ENCODE data around the gene BCAR3. TPM values are rescaled to one million over a fixed set of nuclear protein-coding genes. Genes with fewer than 3 reads are reported as not detected.

Gene BCAR3
- polyA plus RNA-seq, 2 of the 4 experiments (the other 2 are of a cell fraction): 31.6 to 33.4 TPM

DNA sequence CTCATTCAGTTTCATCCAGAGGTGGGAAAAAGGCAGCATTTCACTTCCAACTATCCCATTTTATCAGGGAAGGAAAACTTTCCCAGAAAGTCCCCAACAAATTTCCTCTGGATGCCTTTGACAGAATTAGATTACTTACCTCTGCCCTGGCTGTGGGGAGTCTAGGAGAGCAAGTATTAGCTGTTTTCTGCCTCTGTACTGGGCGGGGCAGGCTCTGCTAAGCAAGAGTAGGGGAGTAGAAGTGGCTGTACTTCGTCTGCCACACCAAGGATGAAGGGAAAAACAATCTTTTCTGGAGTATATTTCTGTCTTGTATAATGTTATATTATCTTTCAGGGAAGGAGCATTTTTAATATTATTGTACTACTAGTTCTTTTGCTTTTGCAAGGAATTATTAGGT, 155.2 kb downstream of the BCAR3 start:
- no peak for FAIRE-seq
- Histone ChIP-seq H3K4me1 (peaks cover 6% of the 10 kb centered on the region; the same call in 1 of the 3 replicates), H3K27ac (no peak overlapping the region), H3K4me2 (no peak overlapping the region), H3K4me3 (no peak overlapping the region), H3K9me3 (no peaks in the 10 kb centered on the region)
- ATAC-seq: no peak
- ChIA-PET CTCF (no interaction called here), POLR2A (no interaction called here)
- 84% methylated on average over 2 of the region's 2 CpGs for WGBS (ENCODE audit: missing lambda C conversion rate)
- TF ChIP-seq NR3C1 (IDR thresholded peaks at IDR 0.05) (no peak), PHF8 (IDR thresholded peaks at IDR 0.05; ENCODE audit: borderline replicate concordance, low read depth) (no peak), EHF (CRISPR knock-in tag; IDR thresholded peaks at IDR 0.05) (no peak), ZNF302 (CRISPR knock-in tag; IDR thresholded peaks at IDR 0.05) (no peak), TFCP2L1 (CRISPR knock-in tag; IDR thresholded peaks at IDR 0.05) (no peak)
- DNase-seq (ENCODE audit: low read depth in 1 of 2, low spot score in 1 of 2): no peak

DNA sequence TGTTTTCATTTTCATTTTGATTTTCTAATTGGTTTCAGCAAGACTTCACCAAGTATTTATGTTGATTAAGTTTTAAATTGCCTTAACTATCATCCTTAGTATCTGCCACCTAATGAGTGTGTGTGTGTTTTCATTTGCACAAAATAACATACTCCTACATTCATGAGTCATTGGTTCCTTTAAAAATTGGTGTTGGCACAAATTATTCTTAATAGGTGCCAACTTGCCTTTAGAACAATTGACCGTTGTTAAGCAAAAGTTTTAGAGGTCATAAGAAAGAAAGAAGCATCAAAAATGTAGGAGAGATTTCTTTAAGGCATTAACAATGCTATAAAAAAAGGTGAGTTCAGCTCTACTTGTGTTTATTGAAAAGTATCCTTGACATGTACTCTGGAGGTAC, 156.2 kb downstream of the BCAR3 start:
- Histone ChIP-seq H3K27ac (no peak overlapping the region), H3K4me3 (no peak overlapping the region), H3K4me2 (no peak overlapping the region), H3K4me1 (peaks cover 4% of the 10 kb centered on the region; the same call in 1 of the 3 replicates), H3K9me3 (no peaks in the 10 kb centered on the region)
- WGBS (ENCODE audit: missing lambda C conversion rate): 88% methylated on average over 1 of the region's 1 CpG
- POLR2A ChIA-PET: no interaction called here
- CTCF ChIA-PET: no interaction called here
- no peak for ATAC-seq
- no peak for TF ChIP-seq TFCP2L1 (CRISPR knock-in tag; IDR thresholded peaks at IDR 0.05)
- no peak for TF ChIP-seq RAD21 (conservative IDR thresholded peaks at IDR 0.05 in 1 of 2, IDR thresholded peaks at IDR 0.05 in 1 of 2)
- no peak for TF ChIP-seq CHD2 (IDR thresholded peaks at IDR 0.05; ENCODE audit: low read length, partially characterized antibody)
- TF ChIP-seq JUN (IDR thresholded peaks at IDR 0.05): no peak
- no peak for FAIRE-seq
- no peak for DNase-seq (ENCODE audit: low read depth in 1 of 2, low spot score in 1 of 2)

- FAIRE-seq: no peak
- Histone ChIP-seq H3K27ac (no peak overlapping the region), H3K4me1 (peaks cover 18% of the 10 kb centered on the region), H3K9me3 (no peaks in the 10 kb centered on the region), H3K4me2 (no peak overlapping the region), H3K4me3 (no peak overlapping the region)
- ChIA-PET CTCF (interaction anchor here (0.6 kb wide), 1 partner anchor 92 kb away, joined by 3 read pairs; no protein-coding TSS in a partner anchor), POLR2A (no interaction called here)
- TF ChIP-seq REST (IDR thresholded peaks at IDR 0.05) (no peak), FOSB (CRISPR knock-in tag; IDR thresholded peaks at IDR 0.05) (no peak), HOXA7 (CRISPR knock-in tag; IDR thresholded peaks at IDR 0.05) (no peak), ELK1 (IDR thresholded peaks at IDR 0.05; ENCODE audit: low read depth, low read length) (no peak), ZC3H11A (IDR thresholded peaks at IDR 0.05) (no peak), HOXB13 (CRISPR knock-in tag; IDR thresholded peaks at IDR 0.05; ENCODE audit: low read depth) (no peak), NR3C1 (IDR thresholded peaks at IDR 0.05) (no peak), RARB (CRISPR knock-in tag; IDR thresholded peaks at IDR 0.05) (no peak), ZNF302 (CRISPR knock-in tag; IDR thresholded peaks at IDR 0.05) (no peak), ESRRA (IDR thresholded peaks at IDR 0.05; ENCODE audit: borderline replicate concordance, low read length) (no peak), CEBPB (IDR thresholded peaks at IDR 0.05) (no peak), HEYL (CRISPR knock-in tag; IDR thresholded peaks at IDR 0.05) (no peak), EHMT2 (IDR thresholded peaks at IDR 0.05; ENCODE audit: low read depth) (no peak), FOXS1 (CRISPR knock-in tag; IDR thresholded peaks at IDR 0.05) (no peak), NPAS2 (CRISPR knock-in tag; IDR thresholded peaks at IDR 0.05; ENCODE audit: borderline replicate concordance) (no peak)
- 84% methylated on average over 4 of the region's 4 CpGs for WGBS (ENCODE audit: missing lambda C conversion rate)
- no peak for DNase-seq (ENCODE audit: low read depth in 1 of 2, low spot score in 1 of 2)
- ATAC-seq: no peak
Observed at GRCh38 chr1:93522721-93523120, 158.9 kb downstream of the BCAR3 start.

Data from A549 (cell line).